Measurements from ENCODE around the gene ZNF8.

ZNF8 gene

DNA sequence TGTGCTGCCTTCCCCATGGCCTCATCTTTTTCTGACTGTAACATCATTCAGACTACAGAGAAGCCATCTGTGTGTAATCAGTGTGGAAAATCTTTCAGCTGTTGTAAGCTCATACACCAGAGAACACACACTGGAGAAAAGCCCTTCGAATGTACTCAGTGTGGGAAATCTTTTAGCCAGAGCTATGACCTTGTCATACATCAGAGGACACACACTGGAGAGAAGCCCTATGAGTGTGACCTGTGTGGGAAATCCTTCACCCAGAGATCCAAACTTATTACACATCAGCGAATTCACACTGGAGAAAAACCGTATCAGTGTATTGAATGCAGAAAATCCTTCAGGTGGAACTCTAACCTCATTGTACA is 17.2 kb upstream of the ZNF8 start:
- H3K4me3 ChIP-seq (ENCODE audit: low read depth, low read length) = no peak overlapping the region
- DNase-seq (ENCODE audit: low read depth) = no peak
- TF ChIP-seq MAX (IDR thresholded peaks at IDR 0.05; ENCODE audit: low read depth, low read length) (no peak), MYC (IDR thresholded peaks at IDR 0.05; ENCODE audit: low read depth, low read length) (no peak)

DNA sequence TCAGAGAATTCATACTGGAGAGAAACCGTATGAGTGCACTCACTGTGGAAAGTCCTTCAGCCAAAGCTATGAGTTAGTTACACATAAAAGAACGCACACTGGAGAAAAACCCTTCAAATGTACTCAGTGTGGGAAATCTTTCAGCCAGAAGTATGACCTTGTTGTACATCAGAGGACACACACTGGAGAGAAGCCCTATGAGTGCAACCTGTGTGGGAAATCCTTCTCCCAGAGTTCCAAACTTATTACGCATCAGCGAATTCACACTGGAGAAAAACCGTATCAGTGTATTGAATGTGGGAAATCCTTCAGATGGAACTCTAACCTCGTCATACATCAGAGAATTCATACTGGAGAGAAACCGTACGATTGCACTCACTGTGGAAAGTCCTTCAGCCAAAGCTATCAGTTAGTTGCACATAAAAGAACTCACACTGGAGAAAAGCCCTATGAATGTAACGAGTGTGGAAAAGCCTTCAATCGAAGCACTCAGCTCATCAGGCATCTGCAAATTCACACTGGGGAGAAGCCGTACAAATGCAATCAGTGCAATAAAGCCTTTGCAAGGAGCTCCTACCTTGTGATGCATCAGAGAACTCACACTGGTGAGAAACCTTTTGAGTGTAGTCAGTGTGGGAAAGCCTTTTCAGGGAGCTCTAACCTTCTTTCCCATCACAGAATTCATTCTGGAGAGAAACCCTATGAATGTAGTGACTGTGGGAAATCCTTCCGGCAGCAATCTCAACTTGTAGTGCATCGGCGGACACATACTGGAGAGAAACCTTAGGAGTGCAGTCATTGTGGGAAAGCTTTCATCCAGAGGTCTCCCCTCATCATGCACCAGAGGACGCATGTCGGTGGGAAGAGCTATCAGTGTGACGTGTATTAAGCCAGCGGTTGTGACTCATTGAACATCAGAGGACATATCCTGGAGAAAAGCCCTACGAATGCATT is 16.5 kb upstream of the ZNF8 start:
- no peak overlapping the region for H3K4me3 ChIP-seq (ENCODE audit: low read depth, low read length)
- TF ChIP-seq POLR2A (IDR thresholded peaks at IDR 0.05; ENCODE audit: extremely low read depth, insufficient read length) (no peak), MAX (IDR thresholded peaks at IDR 0.05; ENCODE audit: low read depth, low read length) (no peak), MYC (IDR thresholded peaks at IDR 0.05; ENCODE audit: low read depth, low read length) (no peak)
- TF ChIP-seq, protein P1, sequence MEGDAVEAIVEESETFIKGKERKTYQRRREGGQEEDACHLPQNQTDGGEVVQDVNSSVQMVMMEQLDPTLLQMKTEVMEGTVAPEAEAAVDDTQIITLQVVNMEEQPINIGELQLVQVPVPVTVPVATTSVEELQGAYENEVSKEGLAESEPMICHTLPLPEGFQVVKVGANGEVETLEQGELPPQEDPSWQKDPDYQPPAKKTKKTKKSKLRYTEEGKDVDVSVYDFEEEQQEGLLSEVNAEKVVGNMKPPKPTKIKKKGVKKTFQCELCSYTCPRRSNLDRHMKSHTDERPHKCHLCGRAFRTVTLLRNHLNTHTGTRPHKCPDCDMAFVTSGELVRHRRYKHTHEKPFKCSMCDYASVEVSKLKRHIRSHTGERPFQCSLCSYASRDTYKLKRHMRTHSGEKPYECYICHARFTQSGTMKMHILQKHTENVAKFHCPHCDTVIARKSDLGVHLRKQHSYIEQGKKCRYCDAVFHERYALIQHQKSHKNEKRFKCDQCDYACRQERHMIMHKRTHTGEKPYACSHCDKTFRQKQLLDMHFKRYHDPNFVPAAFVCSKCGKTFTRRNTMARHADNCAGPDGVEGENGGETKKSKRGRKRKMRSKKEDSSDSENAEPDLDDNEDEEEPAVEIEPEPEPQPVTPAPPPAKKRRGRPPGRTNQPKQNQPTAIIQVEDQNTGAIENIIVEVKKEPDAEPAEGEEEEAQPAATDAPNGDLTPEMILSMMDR (IDR thresholded peaks at IDR 0.05; ENCODE audit: low read depth, low read length) = no peak
- DNase-seq (ENCODE audit: low read depth) = peak; percentile 8

DNA sequence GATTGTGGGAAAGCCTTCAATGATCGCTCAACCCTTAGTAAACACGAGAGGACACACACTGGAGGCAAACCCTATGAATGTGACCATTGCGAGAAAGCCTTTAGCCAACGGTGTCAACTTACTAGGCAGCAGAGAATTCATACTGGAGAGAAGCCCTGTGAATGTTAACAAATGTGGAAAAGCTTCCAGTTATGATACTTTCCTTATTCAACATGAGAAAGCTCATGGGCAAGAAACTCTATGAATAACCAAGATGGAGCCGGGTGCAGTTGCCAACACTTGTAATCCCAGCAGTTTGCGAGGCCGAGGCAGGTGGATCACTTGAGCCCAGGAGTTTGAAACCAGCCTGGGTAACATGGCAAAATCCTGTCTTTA is 15.8 kb upstream of the ZNF8 start:
- H3K4me3 ChIP-seq (ENCODE audit: low read depth, low read length) = no peak overlapping the region
- TF ChIP-seq, protein P1 (IDR thresholded peaks at IDR 0.05; ENCODE audit: low read depth, low read length) = no peak
- TF ChIP-seq MAX (IDR thresholded peaks at IDR 0.05; ENCODE audit: low read depth, low read length) (no peak), MYC (IDR thresholded peaks at IDR 0.05; ENCODE audit: low read depth, low read length) (no peak), POLR2A (IDR thresholded peaks at IDR 0.05; ENCODE audit: extremely low read depth, insufficient read length) (no peak)
- no peak for DNase-seq (ENCODE audit: low read depth)

DNA sequence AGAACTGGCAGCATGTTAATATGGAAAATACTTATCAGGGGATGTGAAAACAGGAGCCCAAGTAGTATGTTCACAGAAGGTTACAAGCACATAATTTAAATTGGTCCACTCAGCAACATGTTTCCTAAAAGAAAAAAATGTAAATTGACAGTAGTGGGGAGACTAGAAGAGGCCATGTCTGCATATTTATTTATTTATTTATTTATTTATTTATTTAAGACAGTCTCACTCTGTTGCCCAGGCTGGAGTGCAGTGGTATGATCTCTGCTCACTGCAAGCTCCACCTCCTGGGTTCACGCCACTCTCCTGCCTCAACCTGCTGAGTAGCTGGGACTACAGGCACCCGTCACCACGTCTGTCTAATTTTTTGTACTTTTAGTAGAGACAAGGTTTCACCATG is 13.7 kb upstream of the ZNF8 start:
- TF ChIP-seq MAX (IDR thresholded peaks at IDR 0.05; ENCODE audit: low read depth, low read length) (no peak), POLR2A (IDR thresholded peaks at IDR 0.05; ENCODE audit: extremely low read depth, insufficient read length) (no peak), MYC (IDR thresholded peaks at IDR 0.05; ENCODE audit: low read depth, low read length) (no peak)
- TF ChIP-seq, protein P1 (IDR thresholded peaks at IDR 0.05; ENCODE audit: low read depth, low read length) = no peak
- H3K4me3 ChIP-seq (ENCODE audit: low read depth, low read length) = no peak overlapping the region
- DNase-seq (ENCODE audit: low read depth) = no peak

GRCh38 chr19:58268344-58268743 is 10.4 kb upstream of the ZNF8 start:
- H3K4me3 ChIP-seq (ENCODE audit: low read depth, low read length) = no peak overlapping the region
- no peak for DNase-seq (ENCODE audit: low read depth)
- TF ChIP-seq POLR2A (IDR thresholded peaks at IDR 0.05; ENCODE audit: extremely low read depth, insufficient read length) (no peak), MYC (IDR thresholded peaks at IDR 0.05; ENCODE audit: low read depth, low read length) (no peak), MAX (IDR thresholded peaks at IDR 0.05; ENCODE audit: low read depth, low read length) (no peak)
- TF ChIP-seq, protein P1 (IDR thresholded peaks at IDR 0.05; ENCODE audit: low read depth, low read length) = no peak

DNA sequence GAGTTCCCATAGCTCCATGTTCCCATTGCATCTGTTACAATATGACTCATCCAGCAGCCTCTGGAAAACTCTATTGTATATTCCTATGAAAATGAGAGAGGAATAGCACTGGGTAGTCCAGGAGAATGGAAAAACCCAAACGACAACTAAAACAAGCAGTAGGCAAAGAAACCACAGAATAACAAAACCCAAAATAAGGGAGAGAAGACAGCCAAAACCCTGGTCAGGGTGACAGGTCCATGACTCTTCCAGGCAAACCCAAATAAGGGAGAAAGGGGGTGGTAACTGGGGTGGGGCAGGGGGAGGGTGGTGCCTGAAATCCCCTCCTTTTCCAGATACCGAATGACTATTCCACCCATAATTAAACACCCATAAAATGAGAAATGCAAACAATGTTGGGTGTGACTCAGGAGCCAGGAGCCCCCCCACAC is 4.0 kb upstream of the ZNF8 start:
- H3K4me3 ChIP-seq (ENCODE audit: low read depth, low read length) = no peak overlapping the region
- TF ChIP-seq, protein P1 (IDR thresholded peaks at IDR 0.05; ENCODE audit: low read depth, low read length) = no peak
- TF ChIP-seq MAX (IDR thresholded peaks at IDR 0.05; ENCODE audit: low read depth, low read length) = no peak
- no peak for TF ChIP-seq POLR2A (IDR thresholded peaks at IDR 0.05; ENCODE audit: extremely low read depth, insufficient read length)
- no peak for TF ChIP-seq MYC (IDR thresholded peaks at IDR 0.05; ENCODE audit: low read depth, low read length)
- no peak for DNase-seq (ENCODE audit: low read depth)
